A549 (cell line): ENCODE measurements around the gene SORL1. TPM values are rescaled to one million over a fixed set of nuclear protein-coding genes. Genes with fewer than 3 reads are reported as not detected.

Source experiments
- ATAC-seq, 2 experiments: fragments of 200-7000 bp in 1 of 2; fragments of >200 bp in 1 of 2; cut with Nextera tagmentation in 1 of 2; cut with Tn5 transposase in 1 of 2; 3 replicates each; pipeline versions ENCODE4 v1.8.0 to v1.9.1; 2018 to 2020; ENCODE audit warnings: mild to moderate bottlenecking in 1 of 2, moderate library complexity in 1 of 2
- CTCF ChIA-PET: fragments of 300-600 bp; sonication (Branson Sonifier 250); formaldehyde crosslinking; extraction: SDS; loops from one replicate; lab custom pipeline; 2021; ENCODE audit warnings: antibody characterized with exemption, inconsistent platforms; lab: Yijun Ruan, JAX
- POLR2A ChIA-PET: fragments of 350-600 bp; formaldehyde crosslinking; extraction: SDS; loops from one replicate; lab custom pipeline; 2021; ENCODE audit warnings: antibody characterized with exemption, inconsistent platforms; lab: Yijun Ruan, JAX
- DNase-seq, 2 experiments: peaks; one replicate each; pipeline versions ENCODE4 v3.0.0 to v3.0.0-alpha.2; 2011 to 2016; ENCODE audit warnings: low read depth in 1 of 2, low spot score in 1 of 2
- FAIRE-seq: peaks from 2 replicates; lab custom pipeline; 2011; peaks lifted over from hg19 to GRCh38; lab: Jason Lieb, UNC
- H3K27ac ChIP-seq, 2 experiments: fragments of >200 bp; sonication (Bioruptor Twin); formaldehyde crosslinking; 3 replicates each; pipeline ENCODE4 v1.5.1; 2016 to 2017
- H3K4me1 ChIP-seq: fragments of >200 bp; sonication (Bioruptor Twin); formaldehyde crosslinking; 3 replicates; pipeline ENCODE4 v1.6.1; 2016
- H3K4me2 ChIP-seq: fragments of >200 bp; sonication (Bioruptor Twin); formaldehyde crosslinking; 3 replicates; pipeline ENCODE4 v1.6.1; 2016
- H3K4me3 ChIP-seq: fragments of >200 bp; sonication (Bioruptor Twin); formaldehyde crosslinking; 3 replicates; pipeline ENCODE4 v1.5.1; 2016
- H3K9me3 ChIP-seq: fragments of >200 bp; sonication (Bioruptor Twin); formaldehyde crosslinking; 3 replicates; pipeline ENCODE4 v1.6.1; 2016
- BCL3 ChIP-seq: fragments of >200 bp; sonication (Bioruptor Twin); formaldehyde crosslinking; IDR thresholded peaks from 3 replicates; pipeline ENCODE4 v1.6.1; 2016
- BHLHE40 ChIP-seq: IDR thresholded peaks from 2 replicates; pipeline ENCODE4 v1.6.1; 2012; ENCODE audit warnings: low read depth, low read length, inconsistent platforms
- CBX2 ChIP-seq: fragments of 200-600 bp; sonication (generic); IDR thresholded peaks from 2 replicates; pipeline ENCODE4 v1.6.1; 2016; ENCODE audit warnings: low read depth, mild to moderate bottlenecking, borderline replicate concordance
- CBX8 ChIP-seq: fragments of 200-600 bp; sonication (generic); IDR thresholded peaks from 2 replicates; pipeline ENCODE4 v1.6.1; 2016
- EHF ChIP-seq: fragments of 250-450 bp; sonication (Bioruptor Pico); IDR thresholded peaks from 2 replicates; pipeline ENCODE4 v1.5.0; 2020; ENCODE audit warnings: mild to moderate bottlenecking
- ELK1 ChIP-seq: fragments of 150-350 bp; IDR thresholded peaks from 2 replicates; pipeline ENCODE4 v1.6.1; 2014; ENCODE audit warnings: low read depth, mild to moderate bottlenecking, low read length
- GATA3 ChIP-seq: IDR thresholded peaks from 2 replicates; pipeline ENCODE4 v1.6.1; 2012; ENCODE audit warnings: borderline replicate concordance
- HDAC2 ChIP-seq: fragments of 200-600 bp; sonication (generic); IDR thresholded peaks from 2 replicates; pipeline ENCODE4 v1.6.1; 2016
- HOXB5 ChIP-seq: fragments of 250-450 bp; sonication (Bioruptor Pico); IDR thresholded peaks from 2 replicates; pipeline ENCODE4 v1.5.0; 2020; ENCODE audit warnings: mild to moderate bottlenecking, moderate library complexity
- JUN ChIP-seq, 2 experiments: fragments of >200 bp; sonication (Bioruptor Twin); formaldehyde crosslinking; IDR thresholded peaks; 2 replicates in 1 of 2; 3 replicates in 1 of 2; pipeline ENCODE4 v1.6.1; 2016 to 2017
- KDM1A ChIP-seq: fragments of 200-600 bp; sonication (generic); IDR thresholded peaks from 2 replicates; pipeline ENCODE4 v1.6.1; 2016; ENCODE audit warnings: low read depth, mild to moderate bottlenecking
- MAFK ChIP-seq: fragments of 450-650 bp; IDR thresholded peaks from 2 replicates; pipeline ENCODE4 v1.6.1; 2014; ENCODE audit not compliant: partially characterized antibody
- MAX ChIP-seq: IDR thresholded peaks from 2 replicates; pipeline ENCODE4 v1.6.1; 2012
- MAZ ChIP-seq: fragments of 150-350 bp; IDR thresholded peaks from 2 replicates; pipeline ENCODE4 v1.6.1; 2014; ENCODE audit warnings: antibody characterized with exemption, low read depth, low read length, borderline replicate concordance
- NPAS2 ChIP-seq: fragments of 250-450 bp; sonication (Bioruptor Pico); IDR thresholded peaks from 2 replicates; pipeline ENCODE4 v1.8.0; 2022; ENCODE audit warnings: mild to moderate bottlenecking, moderate library complexity, borderline replicate concordance
- NR3C1 ChIP-seq: fragments of >200 bp; sonication (Bioruptor Twin); formaldehyde crosslinking; IDR thresholded peaks from 3 replicates; pipeline ENCODE4 v1.6.1; 2017
- POLR2A ChIP-seq: IDR thresholded peaks from 2 replicates; pipeline ENCODE4 v1.6.1; 2012; ENCODE audit warnings: mild to moderate bottlenecking, low read length
- RFX5 ChIP-seq: fragments of 450-650 bp; IDR thresholded peaks from 2 replicates; pipeline ENCODE4 v1.7.1; 2014; ENCODE audit warnings: antibody characterized with exemption, mild to moderate bottlenecking, moderate library complexity
- RNF2 ChIP-seq: fragments of 200-600 bp; sonication (generic); IDR thresholded peaks from 2 replicates; pipeline ENCODE4 v1.6.1; 2016; ENCODE audit warnings: low read depth, mild to moderate bottlenecking, antibody characterized with exemption, moderate library complexity, borderline replicate concordance
- TP53 ChIP-seq: fragments of 250-450 bp; sonication (Bioruptor Pico); IDR thresholded peaks from 2 replicates; pipeline ENCODE4 v1.5.0; 2021; ENCODE audit warnings: mild to moderate bottlenecking, moderate library complexity
- ZC3H11A ChIP-seq: fragments of 450-650 bp; IDR thresholded peaks from 2 replicates; pipeline ENCODE4 v1.6.1; 2014; ENCODE audit warnings: antibody characterized with exemption, mild to moderate bottlenecking
- ZFP36 ChIP-seq: fragments of 450-650 bp; IDR thresholded peaks from 2 replicates; pipeline ENCODE4 v1.6.1; 2014; ENCODE audit warnings: borderline replicate concordance; ENCODE audit not compliant: partially characterized antibody
- WGBS: methylation state at CpG from one replicate; pipeline ENCODE4 v1.1.6; 2017; ENCODE audit errors: missing lambda C conversion rate; 5-methylcytosine and 5-hydroxymethylcytosine counted together
- polyA plus RNA-seq, 4 experiments: library from polyadenylated mRNA; depleted of rRNA in 3 of 4; stranded (reverse); fragments of >200 nt; fragmentation: RNase III in 1 of 4; extraction: RNeasy Plus Mini Kit Qiagen cat#74134 plus additional on column Dnase treatment in 1 of 4; gene quantifications; 2 replicates in 3 of 4; 3 replicates in 1 of 4; pipeline ENCODE4 v1.2.3, GENCODE V29; 2011 to 2017
- TF ChIP-seq, protein P1 (sequence below): IDR thresholded peaks from 2 replicates; pipeline ENCODE4 v1.6.1; 2012

Gene SORL1
- polyA plus RNA-seq, 2 of the 4 experiments (the other 2 are of a cell fraction), result 0.45 to 3.8 TPM

- Histone ChIP-seq H3K4me2 (no peak overlapping the region), H3K9me3 (no peaks in the 10 kb centered on the region), H3K4me1 (peaks cover 17% of the 10 kb centered on the region), H3K4me3 (no peak overlapping the region), H3K27ac (no peak overlapping the region)
- POLR2A ChIA-PET, result no interaction called here
- TF ChIP-seq MAFK (no peak), NPAS2 (CRISPR knock-in tag) (no peak), NR3C1 (no peak), RNF2 (no peak), MAX (no peak), GATA3 (no peak), CBX8 (no peak)
- TF ChIP-seq, protein P1, sequence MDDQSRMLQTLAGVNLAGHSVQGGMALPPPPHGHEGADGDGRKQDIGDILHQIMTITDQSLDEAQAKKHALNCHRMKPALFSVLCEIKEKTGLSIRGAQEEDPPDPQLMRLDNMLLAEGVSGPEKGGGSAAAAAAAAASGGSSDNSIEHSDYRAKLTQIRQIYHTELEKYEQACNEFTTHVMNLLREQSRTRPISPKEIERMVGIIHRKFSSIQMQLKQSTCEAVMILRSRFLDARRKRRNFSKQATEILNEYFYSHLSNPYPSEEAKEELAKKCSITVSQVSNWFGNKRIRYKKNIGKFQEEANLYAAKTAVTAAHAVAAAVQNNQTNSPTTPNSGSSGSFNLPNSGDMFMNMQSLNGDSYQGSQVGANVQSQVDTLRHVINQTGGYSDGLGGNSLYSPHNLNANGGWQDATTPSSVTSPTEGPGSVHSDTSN, result no peak
- FAIRE-seq (no peak), DNase-seq (no peak), ATAC-seq (no peak)
- 93% methylated on average over 12 of the region's 12 CpGs for WGBS
- CTCF ChIA-PET, result interaction anchor here (0.5 kb wide), 1 partner anchor 219 kb away, joined by 4 read pairs; no protein-coding TSS in a partner anchor
These were observed 19.1 kb downstream of the SORL1 start for GRCh38 chr11:121471167-121471566.

- no peak overlapping the region for H3K27ac ChIP-seq
- CTCF ChIA-PET, result no interaction called here
- DNase-seq (no peak), FAIRE-seq (no peak), ATAC-seq (no peak)
- TF ChIP-seq EHF (CRISPR knock-in tag) (no peak), TP53 (no peak), BCL3 (no peak), CBX2 (no peak)
- 68% methylated on average over 2 of the region's 2 CpGs for WGBS
- POLR2A ChIA-PET, result no interaction called here
- no peaks in the 10 kb centered on the region for H3K9me3 ChIP-seq
- no peak overlapping the region for H3K4me2 ChIP-seq
- H3K4me3 ChIP-seq, result no peak overlapping the region
- peaks cover 15% of the 10 kb centered on the region for H3K4me1 ChIP-seq
These were observed 20.2 kb downstream of the SORL1 start for GRCh38 chr11:121472312-121472711.

DNA sequence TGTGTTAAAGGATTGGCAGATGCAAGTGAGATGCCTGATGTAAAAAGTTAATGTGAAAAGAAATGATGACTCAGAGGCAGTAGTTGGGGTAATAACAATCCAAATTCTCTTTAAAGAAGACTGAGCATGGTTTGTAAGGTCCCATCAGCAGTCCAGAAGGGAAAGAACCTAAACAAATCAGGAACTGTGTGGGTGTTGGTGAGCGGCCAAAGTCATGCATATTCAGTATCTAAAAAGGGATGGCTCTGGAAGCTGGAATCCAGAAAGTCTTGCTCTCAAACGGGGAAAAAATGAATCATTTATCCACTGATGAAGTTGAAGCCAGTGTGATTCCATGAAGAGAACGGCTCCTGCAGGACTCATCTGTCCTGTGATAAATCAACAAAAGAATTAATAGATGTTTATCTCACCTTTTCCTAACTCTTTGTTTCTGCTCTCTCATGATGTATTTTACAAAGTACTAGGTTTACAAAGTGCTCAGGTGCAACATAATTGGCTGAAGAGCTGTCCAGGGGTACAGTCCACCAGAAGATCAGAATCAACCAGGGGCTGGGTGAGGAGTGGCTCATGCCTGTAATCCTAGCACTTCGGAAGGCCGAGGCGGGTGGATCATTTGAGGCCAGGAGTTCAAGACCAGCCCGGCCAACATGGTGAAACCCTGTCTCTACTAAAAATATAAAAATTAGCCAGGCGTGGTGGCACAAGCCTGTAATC is 21.1 kb downstream of the SORL1 start:
- no peak for ATAC-seq
- H3K4me1 ChIP-seq, result peaks cover 10% of the 10 kb centered on the region; the same call in 2 of the 3 replicates
- ChIA-PET POLR2A (no interaction called here), CTCF (no interaction called here)
- no peak overlapping the region for H3K4me3 ChIP-seq
- no peaks in the 10 kb centered on the region for H3K9me3 ChIP-seq
- 81% methylated on average over 8 of the region's 8 CpGs for WGBS
- no peak overlapping the region for H3K27ac ChIP-seq
- DNase-seq, result no peak
- no peak for FAIRE-seq
- TF ChIP-seq HOXB5 (no peak), HDAC2 (no peak), POLR2A (no peak), MAZ (no peak), RFX5 (no peak)
- TF ChIP-seq, all 56 proteins: peak for 0
- no peak overlapping the region for H3K4me2 ChIP-seq

DNA sequence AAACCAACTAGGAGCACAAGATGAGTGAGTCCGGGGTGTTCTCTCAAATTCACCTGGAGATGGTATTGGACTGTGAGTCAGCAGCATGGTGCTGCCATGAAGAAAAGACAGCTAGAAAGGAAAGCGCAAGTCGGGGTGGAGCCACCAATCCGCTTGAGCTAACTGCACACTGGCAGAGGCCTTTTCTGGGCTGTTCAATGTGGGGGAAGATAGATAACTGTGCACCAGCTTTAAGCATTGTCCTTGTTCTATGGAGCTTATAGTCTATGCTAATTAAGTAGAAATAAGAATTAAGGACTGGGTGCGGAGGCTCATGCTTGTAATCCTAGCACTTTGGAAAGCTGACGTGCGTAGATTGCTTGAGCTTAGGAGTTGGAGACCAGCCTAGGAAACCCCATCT is 22.6 kb downstream of the SORL1 start:
- H3K4me2 ChIP-seq, result no peak overlapping the region
- ChIA-PET POLR2A (no interaction called here), CTCF (no interaction called here)
- no peak for ATAC-seq
- WGBS, result 91% methylated on average over 7 of the region's 7 CpGs
- no peak overlapping the region for H3K4me3 ChIP-seq
- H3K9me3 ChIP-seq, result no peaks in the 10 kb centered on the region
- H3K4me1 ChIP-seq, result peaks cover 10% of the 10 kb centered on the region; the same call in 2 of the 3 replicates
- no peak for FAIRE-seq
- H3K27ac ChIP-seq, result no peak overlapping the region
- TF ChIP-seq KDM1A (no peak), NPAS2 (CRISPR knock-in tag) (no peak), JUN (IDR thresholded peaks at IDR 0.05) (no peak), ELK1 (no peak), ZFP36 (no peak), MAX (no peak), ZC3H11A (no peak), BHLHE40 (no peak)
- no peak for DNase-seq
